Peyer's patch (tissue), 4 donors: Measurements from ENCODE around the gene LSM8.

ENCODE experiments used
- POLR2A ChIP-seq, 2 donors: fragments of 450-650 bp; IDR thresholded peaks; one replicate each; pipeline ENCODE4 v1.5.1; 2017; ENCODE audit warnings: antibody characterized with exemption in 2 of 2, mild to moderate bottlenecking in 2 of 2, moderate library complexity in 2 of 2
- TF ChIP-seq, protein P1 (sequence below), 6 experiments: fragments of 450-650 bp in 4 of 6; fragments of 200-600 bp in 2 of 6; sonication (generic) in 1 of 6; IDR thresholded peaks; one replicate each; pipeline ENCODE4 v1.5.1; 2017 to 2019; ENCODE audit warnings: antibody characterized with exemption in 6 of 6, mild to moderate bottlenecking in 3 of 6, moderate library complexity in 1 of 6

DNA sequence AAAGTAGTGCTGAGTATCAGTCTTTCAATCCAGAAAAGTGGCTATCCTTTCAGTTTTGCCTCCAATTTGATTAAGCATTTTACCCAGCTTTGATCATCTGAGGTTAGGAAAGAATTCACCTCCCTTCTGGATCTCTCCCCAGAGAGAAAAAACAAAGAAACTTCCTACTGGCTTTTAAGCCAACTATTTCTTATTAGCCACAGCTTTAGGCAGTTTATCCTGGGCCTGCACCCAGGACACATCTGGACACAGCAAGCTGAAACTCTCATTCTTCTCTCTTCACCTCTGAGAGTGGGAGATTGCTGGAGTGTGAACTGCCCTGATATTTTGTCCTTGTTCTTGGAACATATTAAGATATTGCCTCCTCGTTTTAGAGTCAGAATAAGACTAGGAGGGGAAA, 43.5 kb upstream of the LSM8 start:
- TF ChIP-seq, protein P1, sequence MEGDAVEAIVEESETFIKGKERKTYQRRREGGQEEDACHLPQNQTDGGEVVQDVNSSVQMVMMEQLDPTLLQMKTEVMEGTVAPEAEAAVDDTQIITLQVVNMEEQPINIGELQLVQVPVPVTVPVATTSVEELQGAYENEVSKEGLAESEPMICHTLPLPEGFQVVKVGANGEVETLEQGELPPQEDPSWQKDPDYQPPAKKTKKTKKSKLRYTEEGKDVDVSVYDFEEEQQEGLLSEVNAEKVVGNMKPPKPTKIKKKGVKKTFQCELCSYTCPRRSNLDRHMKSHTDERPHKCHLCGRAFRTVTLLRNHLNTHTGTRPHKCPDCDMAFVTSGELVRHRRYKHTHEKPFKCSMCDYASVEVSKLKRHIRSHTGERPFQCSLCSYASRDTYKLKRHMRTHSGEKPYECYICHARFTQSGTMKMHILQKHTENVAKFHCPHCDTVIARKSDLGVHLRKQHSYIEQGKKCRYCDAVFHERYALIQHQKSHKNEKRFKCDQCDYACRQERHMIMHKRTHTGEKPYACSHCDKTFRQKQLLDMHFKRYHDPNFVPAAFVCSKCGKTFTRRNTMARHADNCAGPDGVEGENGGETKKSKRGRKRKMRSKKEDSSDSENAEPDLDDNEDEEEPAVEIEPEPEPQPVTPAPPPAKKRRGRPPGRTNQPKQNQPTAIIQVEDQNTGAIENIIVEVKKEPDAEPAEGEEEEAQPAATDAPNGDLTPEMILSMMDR (IDR thresholded peaks at IDR 0.05), result no peak
- TF ChIP-seq POLR2A (IDR thresholded peaks at IDR 0.05), result no peak
